SHP77 treated with DMSO at 0.1 percent for 48 hours (cell line): Measurements from ENCODE around the gene ATP1B1.
"Not testable (repeated sequence)": the region's sequence is repeated elsewhere in the genome, so short reads cannot be mapped to it uniquely, and the experiment has no call there.

Experiments
- DNase-seq: peaks from one replicate; lab custom pipeline; 2025; lab: John Stamatoyannopoulos, UW

The ATP1B1 gene

GRCh38 chr1:169115891-169116585 is 9.5 kb downstream of the ATP1B1 start:
- no peak for DNase-seq

GRCh38 chr1:169117014-169117413 is 10.5 kb downstream of the ATP1B1 start:
- DNase-seq: no peak

- DNase-seq: no peak
These were observed 11.1 kb downstream of the ATP1B1 start for GRCh38 chr1:169117599-169117998.

GRCh38 chr1:169118227-169118626 is 11.7 kb downstream of the ATP1B1 start:
- no peak for DNase-seq

GRCh38 chr1:169119405-169119804 is 12.9 kb downstream of the ATP1B1 start:
- no peak for DNase-seq

- DNase-seq: no peak
These were observed 13.6 kb downstream of the ATP1B1 start for GRCh38 chr1:169120066-169120465.

- no peak for DNase-seq
These were observed 14.8 kb downstream of the ATP1B1 start for GRCh38 chr1:169121146-169121923.

GRCh38 chr1:169122976-169123375 is 16.5 kb downstream of the ATP1B1 start:
- no peak for DNase-seq

GRCh38 chr1:169124459-169124858 is 18.0 kb downstream of the ATP1B1 start:
- DNase-seq: no peak

- DNase-seq: not testable (repeated sequence)
These were observed 19.1 kb downstream of the ATP1B1 start for GRCh38 chr1:169125597-169125996.

GRCh38 chr1:169126335-169126734 is 19.8 kb downstream of the ATP1B1 start:
- DNase-seq: no peak

GRCh38 chr1:169127305-169127704 is 20.8 kb downstream of the ATP1B1 start:
- no peak for DNase-seq

- no peak for DNase-seq
These were observed 22.1 kb downstream of the ATP1B1 start for GRCh38 chr1:169128562-169128961.

- no peak for DNase-seq
These were observed 22.8 kb downstream of the ATP1B1 start for GRCh38 chr1:169129109-169129784.

GRCh38 chr1:169130683-169131082 is 24.2 kb downstream of the ATP1B1 start:
- no peak for DNase-seq

GRCh38 chr1:169132512-169133227 is 26.2 kb downstream of the ATP1B1 start:
- no peak for DNase-seq

- no peak for DNase-seq
These were observed 26.7 kb downstream of the ATP1B1 start for GRCh38 chr1:169133228-169133576.

GRCh38 chr1:169133801-169134502 is 27.5 kb downstream of the ATP1B1 start:
- no peak for DNase-seq

GRCh38 chr1:169137357-169137756 is 30.9 kb downstream of the ATP1B1 start:
- DNase-seq: no peak

GRCh38 chr1:169138866-169139670 is 32.6 kb downstream of the ATP1B1 start:
- DNase-seq: no peak

- no peak for DNase-seq
These were observed 34.9 kb downstream of the ATP1B1 start for GRCh38 chr1:169141356-169141755.
